NCI-H187 (cell line): ENCODE measurements around the gene PLD5.

ENCODE experiments used
- DNase-seq, 2 experiments: peaks; one replicate each; lab custom pipeline; 2025; lab: John Stamatoyannopoulos, UW

The PLD5 gene

DNA sequence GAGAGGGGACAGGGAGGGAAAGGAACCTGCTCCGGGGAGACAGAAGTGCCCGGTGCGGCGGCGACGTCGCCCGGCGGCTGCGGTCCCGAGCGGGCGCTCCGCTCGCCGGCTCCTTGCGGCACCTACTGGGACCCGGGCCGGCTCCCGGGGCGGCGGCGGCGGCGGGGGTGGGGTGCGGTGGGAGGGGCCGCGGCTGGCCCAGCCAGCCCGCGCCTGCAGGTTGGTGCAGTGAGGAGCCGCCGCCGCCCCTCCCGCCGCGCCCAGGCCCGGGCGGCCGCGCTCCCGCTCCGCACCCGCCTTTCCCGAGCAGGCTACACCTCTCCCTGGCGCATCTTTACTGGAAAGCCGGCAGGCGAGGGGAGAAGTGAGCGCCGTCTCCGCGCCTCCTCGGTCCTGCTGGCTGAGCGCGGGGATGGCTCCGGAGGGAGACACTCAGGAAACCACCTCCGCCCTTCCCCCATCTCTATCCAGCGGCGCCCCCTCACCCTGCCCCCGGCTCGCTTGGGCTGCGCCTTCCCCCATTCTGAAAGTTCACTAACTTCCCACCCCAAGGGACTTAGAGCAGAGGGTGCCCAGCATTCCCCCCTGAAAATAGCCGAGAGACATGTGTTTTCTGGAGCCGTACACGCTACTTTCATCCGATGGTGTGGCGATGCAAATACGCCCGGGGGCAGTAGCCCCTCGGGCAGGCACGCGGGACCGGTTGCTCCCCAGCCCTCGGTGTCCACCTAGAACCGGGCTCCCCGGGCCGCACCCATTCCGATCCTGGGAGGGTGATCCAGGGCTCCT, at the start of gene PLD5:
Gene PLD5 (minus strand): TSS at position 127 of the 789 bp plus-strand sequence.
- no peak for DNase-seq

DNA sequence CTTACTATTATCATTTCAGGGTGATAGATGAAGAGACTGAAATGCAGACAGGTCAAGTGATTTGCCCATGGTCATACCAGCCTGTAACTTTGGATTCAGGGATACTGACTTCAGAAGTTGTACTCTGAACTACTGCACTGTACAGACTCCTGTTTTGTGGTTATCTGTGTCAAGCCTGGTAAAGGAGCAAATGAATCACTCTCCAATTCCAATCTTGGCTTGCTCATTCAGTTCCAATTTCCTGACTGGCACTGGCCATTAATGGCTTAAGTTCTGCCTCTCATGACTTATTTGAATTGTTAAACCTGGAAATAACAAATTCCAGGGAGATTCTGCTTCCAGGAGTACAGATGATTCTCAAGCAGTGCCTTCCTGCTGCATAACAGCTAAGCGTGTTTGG, 45.4 kb upstream of the PLD5 start:
- no peak for DNase-seq

DNA sequence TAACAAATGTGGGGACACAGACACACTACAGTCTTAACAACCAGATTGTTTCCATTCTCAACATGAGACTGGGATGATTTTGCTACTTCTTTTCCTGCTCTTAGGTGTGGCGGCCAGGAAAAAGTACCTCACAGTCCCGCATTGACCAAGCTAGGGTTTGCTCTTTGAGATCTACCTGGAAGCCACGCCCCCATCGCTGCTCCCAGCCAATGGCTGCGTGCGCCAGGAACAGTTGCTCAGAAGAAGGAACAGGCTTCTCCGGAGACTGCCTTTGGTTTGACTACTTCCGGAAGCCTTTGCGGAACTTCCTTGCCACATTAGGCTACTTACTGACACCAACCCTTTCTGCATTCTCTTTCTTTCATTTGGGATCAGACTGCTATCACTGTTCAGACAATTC, 44.2 kb upstream of the PLD5 start:
- DNase-seq, result no peak

DNA sequence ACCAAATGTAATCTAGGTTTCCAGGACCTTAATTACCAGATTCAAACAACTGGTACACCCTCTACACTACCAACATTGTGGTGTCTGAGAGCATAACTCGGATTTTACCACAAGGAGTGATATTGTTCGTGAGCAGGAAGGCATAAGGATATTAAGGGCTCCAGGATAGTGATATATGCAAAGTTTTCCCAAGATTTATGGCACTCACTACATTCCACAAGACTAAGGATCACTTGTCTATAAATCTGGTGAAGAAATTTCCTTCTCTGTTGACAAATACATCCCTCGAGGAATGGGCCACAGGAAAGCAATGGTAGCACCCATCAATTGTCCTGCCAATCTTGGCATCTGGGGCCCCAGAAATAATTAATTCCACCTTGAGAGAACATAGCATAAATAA, 43.1 kb upstream of the PLD5 start:
- no peak for DNase-seq

DNA sequence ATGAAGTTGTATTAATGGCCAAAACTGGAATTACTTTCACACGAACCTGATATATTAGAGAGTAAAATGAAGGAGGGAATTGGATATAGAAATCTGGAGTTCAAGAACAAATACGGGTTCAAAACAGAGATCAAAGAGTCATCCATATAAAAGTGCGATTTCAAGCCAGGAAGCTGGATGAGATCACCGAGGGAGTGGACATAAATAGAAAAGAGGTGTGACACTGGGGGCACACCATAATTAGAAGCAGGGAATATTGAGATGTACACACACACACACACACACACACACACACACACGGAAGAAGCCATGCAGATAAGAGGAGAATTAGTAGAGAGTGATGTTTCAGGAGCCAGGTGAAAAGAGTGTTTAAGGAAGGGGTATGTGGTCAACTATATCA, 32.3 kb upstream of the PLD5 start:
- no peak for DNase-seq

DNA sequence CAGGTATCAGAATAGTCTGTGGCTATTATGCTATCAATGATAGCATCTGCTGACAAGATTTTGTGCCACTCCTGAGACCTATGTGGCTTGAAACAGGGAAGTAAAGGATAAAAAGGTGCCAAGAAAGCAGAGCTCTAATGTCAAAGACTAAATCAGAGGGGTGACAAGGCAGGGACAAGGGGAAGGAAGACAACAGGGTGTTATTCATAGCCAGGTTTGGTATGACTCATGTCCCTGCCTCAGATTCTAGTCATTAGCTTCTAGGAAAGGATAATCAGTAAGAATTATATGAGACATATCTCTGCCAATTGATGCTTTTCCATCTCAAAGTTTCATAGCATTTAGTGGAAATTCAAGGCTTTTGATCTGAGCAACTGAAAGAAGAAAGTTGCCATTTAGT, 31.8 kb upstream of the PLD5 start:
- no peak for DNase-seq

DNA sequence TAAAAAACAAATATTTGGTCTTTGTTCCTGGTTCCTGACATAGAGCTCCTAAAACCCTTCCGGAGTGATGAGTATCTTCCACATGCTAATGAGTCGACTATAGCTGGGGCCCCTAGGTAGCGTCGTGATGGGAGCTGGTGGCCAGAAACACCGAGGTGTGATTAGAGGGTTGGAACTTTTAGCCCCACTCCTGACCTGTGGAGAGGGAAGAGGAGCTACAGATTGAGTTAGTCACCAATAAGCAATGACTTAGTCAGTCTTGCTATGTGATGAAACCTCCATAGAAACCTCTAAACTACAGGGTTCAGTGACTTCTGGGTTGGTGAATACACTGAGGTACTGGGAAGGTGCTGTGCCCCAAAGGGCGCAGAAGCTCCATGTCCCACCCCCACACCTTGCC, 30.1 kb upstream of the PLD5 start:
- no peak for DNase-seq

DNA sequence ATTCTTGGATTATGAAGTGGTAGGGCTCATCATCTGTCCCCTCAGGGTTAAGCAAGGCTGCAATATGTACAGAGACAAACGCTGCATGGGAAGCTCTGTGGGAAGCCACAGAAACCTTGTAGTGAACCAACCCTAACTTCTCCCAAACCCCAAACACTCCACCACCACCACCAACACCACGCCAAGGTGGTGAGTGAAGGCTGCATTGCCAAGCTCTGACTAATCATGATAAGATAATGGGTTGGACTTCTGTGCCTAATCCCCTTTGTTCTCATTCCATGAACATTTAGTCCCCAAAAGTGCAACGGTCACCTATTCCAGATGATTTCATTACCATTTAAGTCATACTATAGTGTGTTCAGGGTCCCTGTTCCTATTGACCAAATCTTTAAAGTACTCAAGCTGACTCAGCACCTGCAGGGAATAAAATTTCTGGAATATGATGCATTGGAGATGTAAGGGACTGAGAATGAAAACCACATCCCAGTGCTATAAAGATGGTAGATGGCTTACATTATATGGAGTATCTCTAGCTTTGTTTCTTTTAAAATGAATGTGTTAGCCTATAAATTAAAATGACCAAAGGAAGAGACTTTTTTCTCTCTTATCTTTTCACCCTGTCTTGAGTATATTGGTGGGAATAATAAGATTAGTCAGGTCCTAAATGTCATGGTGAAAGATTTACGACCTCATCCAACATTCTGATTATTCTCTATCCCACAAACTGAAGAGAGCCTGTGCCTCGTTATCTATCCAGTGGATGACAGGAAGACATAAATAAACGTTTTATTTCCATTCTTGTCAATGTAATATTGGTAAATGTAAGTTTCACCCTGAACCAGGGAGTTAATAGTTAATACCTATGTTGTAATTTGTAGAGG, 22.6 kb upstream of the PLD5 start:
- DNase-seq, result no peak

DNA sequence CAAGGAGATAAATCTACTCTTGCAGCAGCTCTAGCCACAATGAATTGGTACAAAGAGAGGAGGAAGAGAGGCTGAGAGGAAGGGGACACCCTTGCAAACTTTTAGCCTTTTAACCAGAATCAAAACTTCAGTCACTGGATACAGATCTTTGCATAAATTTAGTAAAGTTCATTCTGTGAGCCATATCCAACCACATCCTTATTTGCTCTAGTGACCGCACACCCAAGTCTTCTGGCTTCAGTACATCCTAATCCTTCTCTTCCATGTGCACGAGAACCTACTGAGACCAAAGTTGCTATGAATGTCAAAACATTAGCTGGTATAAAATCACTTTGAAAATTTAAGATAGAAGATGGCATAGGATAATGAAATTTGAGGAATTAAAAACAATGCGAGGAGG, 21.9 kb upstream of the PLD5 start:
- DNase-seq, result no peak

DNA sequence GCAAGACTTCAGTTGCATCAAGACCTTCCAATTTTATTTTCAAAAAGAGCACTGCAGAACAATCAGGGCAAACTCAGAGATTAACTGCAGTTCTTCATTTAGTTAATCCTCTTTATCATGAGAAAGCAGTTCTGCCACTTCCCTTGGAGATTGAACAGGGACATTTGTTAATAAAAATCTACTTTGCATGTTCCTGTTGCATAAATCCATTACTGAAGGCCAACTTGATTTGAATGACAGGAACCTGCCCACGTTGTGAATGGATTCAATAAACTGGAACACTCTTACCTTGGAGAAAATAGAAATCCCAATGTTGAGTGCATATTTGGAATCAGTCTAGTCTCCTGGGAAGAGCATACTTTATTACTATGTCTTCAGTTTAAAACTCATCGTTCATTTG, 19.6 kb upstream of the PLD5 start:
- DNase-seq, result no peak

DNA sequence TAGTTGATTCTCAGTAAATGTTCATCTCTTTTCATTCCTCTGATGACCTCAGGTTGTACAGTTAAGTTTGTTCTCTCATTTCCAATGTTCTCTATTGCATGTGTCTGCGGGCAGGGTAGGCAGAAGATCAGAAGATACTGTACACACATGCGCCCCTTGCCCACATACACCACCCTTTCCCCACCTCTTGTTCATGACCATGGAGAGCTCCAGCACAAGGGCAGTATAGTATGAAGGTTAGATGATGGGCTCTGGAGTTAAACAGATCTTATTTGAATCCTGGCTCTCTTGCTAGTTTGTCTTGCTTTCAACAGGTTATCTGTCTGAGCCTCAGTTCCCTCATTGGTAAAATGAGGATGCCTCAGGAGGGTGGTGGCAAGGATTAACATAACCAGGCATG, 17.8 kb upstream of the PLD5 start:
- no peak for DNase-seq

DNA sequence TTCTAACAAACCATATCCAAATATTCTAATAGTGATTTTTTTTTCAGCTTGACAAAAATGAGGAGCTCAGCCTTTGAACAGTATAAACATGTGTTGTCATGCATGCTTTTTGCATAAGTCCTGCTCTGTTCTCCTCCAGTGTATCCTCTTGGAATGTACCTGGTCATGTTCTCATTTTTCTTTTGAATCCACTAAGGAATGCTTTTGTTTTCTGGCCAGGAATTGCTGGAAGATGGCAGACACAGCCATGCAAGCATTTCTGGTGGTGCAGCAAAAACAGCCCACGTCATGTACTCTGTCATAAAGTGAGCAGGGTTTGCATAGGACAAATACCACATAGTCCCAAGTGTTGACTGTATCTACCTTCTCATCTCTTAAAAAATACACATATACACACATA, 11.5 kb upstream of the PLD5 start:
- no peak for DNase-seq

DNA sequence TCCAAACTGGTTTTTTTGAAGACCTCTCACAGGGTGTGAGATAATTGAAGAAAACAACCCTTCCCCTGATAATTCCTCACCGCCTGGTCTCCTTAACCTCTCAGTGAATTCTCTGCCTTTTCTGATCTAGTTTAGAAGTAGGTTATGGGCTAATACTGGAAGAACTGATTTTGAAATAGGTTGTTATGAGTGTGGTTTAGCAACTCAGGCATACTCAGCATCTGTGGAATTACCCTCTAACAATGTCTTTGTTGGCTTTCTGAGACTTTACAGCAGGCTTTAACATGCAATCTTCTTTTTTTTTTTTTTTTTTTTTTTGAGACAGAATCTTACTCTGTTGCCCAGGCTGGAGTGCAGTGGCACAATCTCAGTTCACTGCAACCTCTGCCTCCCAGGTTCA, 10.3 kb upstream of the PLD5 start:
- no peak for DNase-seq

DNA sequence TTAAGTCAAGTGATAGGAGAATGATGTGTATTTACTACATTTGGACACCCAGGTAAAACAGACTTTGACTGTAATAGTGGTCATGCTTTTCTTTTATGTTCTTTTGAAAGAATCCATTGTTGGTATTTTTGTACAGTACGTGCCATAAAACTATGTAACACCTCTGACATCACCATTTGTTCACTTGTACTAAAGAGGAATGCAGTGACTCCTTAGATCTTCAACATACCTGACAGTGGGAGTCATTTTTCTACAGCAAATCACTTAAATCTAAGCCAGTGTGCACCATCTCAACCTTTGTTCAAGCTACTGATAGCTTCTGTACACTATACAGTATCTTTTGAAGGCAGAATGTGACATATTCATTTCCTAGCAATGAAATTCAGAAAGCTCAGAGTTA, 6.3 kb upstream of the PLD5 start:
- no peak for DNase-seq

DNA sequence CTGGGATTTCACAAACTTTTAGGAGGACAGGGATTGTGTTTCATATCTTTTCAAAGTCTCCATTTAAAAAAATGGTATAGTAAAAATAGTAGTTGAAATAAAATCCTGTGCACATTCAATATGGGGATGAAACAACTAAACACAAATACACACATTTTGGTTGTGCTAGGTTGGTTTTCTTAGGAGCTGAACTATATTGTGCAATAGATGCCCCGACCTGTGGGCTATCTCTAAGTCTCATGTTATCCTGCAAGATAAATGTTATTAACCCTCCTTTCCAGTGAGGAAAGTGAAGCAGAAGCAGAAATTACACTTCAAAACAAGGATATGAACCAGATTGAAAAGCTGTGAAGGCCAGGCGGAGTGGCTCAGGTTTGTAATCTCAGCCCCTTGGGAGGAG, 1.3 kb upstream of the PLD5 start:
- DNase-seq, result no peak

DNA sequence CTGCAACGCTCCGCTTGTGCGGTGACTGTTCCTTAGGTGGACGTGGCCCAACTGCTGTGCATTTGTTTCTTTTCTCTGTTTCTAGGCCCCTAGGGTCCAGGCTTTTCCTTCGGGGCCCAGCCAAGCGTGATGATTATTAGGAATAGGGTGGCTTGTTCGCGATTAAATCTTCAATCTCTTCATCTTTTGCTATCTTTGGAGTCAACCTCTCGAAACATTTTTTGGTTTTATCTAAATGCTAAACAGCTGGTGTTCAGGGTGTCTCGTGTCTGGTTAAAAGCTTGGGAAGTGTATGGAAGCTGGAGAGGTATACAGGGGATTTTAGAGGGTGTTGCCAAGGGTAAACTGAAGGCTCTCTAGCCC, 844 bp upstream of the PLD5 start:
- no peak for DNase-seq

DNA sequence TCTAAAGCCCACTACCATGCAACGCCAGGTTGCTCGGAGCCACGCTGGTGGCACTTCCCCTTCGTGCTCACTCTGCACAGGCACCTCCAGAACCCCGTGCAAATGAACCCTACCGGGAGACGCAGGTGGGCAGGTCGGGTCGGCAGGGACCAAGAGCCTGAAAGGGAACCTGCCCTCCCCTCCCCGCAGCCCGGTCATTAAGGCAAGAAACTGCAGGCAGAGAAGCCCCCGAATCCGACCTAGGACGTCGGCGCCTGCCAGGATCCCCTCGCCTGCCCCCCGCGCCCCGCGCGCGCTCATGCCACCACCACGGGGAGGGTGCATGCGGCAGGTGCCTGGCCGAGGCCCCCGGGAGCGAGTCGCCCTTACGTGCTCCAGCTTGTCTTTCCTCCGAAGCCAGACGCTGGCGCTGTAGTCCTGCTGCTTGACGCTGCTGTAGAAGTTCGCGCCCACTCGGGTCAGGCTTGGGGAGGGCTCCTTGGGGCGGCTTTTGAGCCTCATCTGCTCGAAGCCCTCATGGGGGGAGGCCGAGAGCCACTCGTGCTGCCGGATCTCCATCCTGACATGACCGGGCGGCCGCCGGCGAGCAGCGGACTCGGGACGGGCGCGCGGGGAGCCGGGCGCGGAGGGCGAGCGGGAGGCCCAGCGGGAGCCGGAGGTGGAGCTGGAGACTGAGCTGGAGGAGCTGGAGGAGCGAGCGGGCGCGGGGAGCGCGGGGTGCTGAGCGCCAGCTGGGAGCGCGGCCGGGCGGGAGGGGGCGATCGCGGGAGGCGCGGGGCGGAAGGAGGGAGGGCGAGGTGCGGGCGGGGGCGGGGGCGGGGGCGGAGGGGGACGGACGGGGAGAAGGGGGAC, 552 bp downstream of the PLD5 start:
- no peak for DNase-seq

DNA sequence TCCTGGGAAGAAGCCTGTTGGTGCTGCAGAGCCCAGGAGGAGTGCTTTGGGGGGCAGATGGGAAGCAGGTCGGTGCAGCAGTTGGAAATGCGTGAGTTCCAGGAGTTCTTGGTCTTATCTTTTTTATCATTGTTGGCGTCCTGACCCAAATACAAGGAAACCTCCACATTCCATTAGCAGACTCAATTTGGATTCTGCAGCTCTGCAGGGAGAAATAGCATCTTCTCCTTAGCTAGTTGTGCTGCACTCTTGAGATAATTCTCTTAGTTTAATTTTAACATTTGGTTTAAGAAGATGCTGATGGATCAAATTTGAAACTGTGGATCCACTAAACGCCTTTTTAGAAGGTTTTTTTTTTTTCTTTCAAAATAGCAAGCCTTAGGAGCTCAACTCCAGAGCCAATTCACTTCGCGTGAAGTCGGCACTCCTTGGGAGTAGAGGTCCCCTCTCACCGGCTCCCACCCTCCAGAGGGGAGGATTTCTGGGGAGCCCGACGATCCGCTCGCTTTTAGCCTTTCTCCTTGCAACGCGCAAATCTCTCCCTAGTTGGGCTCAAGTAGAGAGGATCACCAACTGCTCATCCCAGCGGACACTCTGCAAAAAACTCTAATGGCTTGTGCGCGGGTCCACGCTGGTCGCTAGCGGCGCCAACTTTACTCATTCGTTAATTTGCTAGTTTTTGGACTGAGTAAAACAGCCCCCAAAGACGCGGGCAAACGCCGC, 1.3 kb downstream of the PLD5 start:
- DNase-seq, result no peak

DNA sequence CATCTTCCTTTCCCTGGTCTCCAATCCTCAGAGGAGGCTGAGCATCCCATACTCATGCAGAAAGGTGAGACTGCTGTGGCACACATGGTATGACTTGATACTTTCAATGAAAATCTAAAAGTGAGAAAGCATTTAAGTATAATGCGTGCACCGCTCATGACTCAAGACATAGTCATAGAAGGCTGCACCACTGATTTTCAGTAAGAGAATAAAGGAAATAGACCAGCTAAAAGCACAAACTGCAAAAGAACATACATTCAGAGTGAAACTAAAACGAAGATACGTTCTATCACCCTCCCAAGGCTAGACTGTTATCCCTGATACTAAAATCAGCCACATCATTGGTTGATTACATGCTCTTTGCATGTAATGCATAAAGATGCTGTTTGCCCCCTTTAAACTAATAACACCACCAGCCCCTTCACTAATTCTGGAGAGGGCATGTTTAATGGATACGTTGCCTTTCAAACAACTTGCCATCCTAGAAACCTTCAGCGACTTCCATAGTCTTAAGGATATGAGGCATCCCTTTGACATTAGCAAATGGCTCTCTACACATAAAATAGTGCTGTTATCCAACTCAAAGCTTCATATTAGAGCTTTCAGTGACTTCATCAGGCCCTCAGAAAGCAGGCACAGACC, 2.1 kb downstream of the PLD5 start:
- DNase-seq, result no peak

DNA sequence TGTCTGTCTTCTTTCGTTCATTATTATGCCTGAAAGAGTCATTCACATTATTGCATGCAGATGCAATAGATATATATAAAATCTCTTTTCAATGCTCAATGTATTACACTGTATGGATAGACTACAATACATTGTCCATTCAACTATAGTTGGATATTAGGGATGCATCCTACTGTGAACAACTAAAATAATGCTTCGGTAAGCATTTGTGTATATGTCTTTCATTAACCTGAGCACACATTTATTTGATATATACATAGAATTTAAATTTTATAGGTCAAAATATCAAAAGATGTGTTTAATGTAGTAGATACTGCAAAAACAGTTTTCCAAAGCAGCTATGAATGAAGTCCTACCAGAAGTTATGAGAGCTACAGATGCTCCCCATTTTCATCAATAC, 8.9 kb downstream of the PLD5 start:
- DNase-seq, result no peak

DNA sequence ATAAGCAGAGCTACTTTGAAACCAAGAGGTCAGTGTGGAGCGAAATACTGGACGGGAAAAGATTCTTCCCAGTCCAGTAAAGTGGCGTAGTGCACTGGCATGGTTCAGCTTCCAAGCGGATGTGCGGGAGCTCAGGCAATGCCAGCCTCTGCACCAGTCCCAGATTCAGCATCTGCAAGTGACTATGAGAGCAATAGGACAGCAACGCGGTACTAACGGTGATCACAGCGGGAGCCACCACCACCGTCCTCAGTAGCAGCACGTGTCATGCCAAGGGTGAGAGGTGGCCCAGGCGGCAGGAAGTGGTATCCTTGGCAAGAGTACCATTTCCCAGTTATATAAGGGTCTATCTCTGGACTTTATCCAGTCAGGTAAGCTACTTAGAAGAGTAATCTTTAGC, 17.8 kb downstream of the PLD5 start:
- DNase-seq, result no peak
